HCT116 (cell line): ENCODE results near the gene TOR4A. TPM values are rescaled to one million over a fixed set of nuclear protein-coding genes. Genes with fewer than 3 reads are reported as not detected.
A peak's percentile ranks its signal among the peaks of the same experiment; 100 is the strongest.

Experiments
- ATAC-seq: fragments of 200-7000 bp; cut with Tn5 transposase; 2 replicates; pipeline ENCODE4 v1.9.1; 2020; ENCODE audit warnings: mild to moderate bottlenecking, moderate library complexity
- BruUV-seq: library from RNA; stranded (reverse); fragments of 400-500 nt; replicated peaks from 2 replicates; lab custom pipeline; 2021; lab: Mats Ljungman, UMichigan
- CTCF ChIA-PET: fragments of 300-600 bp; sonication (Branson Sonifier 250); formaldehyde crosslinking; loops from one replicate; lab custom pipeline; 2021; ENCODE audit warnings: antibody characterized with exemption; lab: Charles Lee
- POLR2A ChIA-PET: fragments of 300-600, 350-600 bp; sonication (Branson Sonifier 250); formaldehyde crosslinking; loops from one replicate; lab custom pipeline; 2021; ENCODE audit warnings: antibody characterized with exemption; lab: Charles Lee
- RAD21 ChIA-PET, 2 experiments: fragments of 300-600 bp; sonication (Branson Sonifier 250); formaldehyde crosslinking; loops; one replicate each; lab custom pipeline; 2023; ENCODE audit warnings: low total read pairs in 2 of 2; ENCODE audit not compliant: uncharacterized antibody in 2 of 2, unreplicated experiment in 2 of 2, low non-redundant PET in 1 of 2; lab: Charles Lee
- DNase-seq: peaks from one replicate; pipeline ENCODE4 v3.0.0-alpha.2; 2010; ENCODE audit warnings: low read depth, low spot score
- H2AFZ ChIP-seq: fragments of 200-600 bp; shearing (Covaris generic), sonication (generic); 2 replicates; pipeline ENCODE4 v1.6.1; 2017; ENCODE audit warnings: low read depth, mixed run types, mixed read lengths, antibody characterized with exemption, low read length; ENCODE audit not compliant: poor library complexity, severe bottlenecking
- H3K27ac ChIP-seq: 2 replicates; pipeline ENCODE4 v1.5.1; 2012; ENCODE audit warnings: low read depth, low read length
- H3K27me3 ChIP-seq: fragments of 200-600 bp; sonication (generic); 2 replicates; pipeline ENCODE4 v1.6.1; 2016; ENCODE audit warnings: mixed run types, low read length, mixed read lengths; ENCODE audit not compliant: insufficient read depth
- H3K36me3 ChIP-seq, 2 experiments: fragments of 200-500 bp in 1 of 2; fragments of 200-600 bp in 1 of 2; sonication (Bioruptor generic) in 1 of 2; sonication (generic) in 1 of 2; 2 replicates each; pipeline versions ENCODE4 v1.5.1 to v1.6.1; 2014 to 2016; ENCODE audit warnings: low read length in 2 of 2, inconsistent platforms in 1 of 2, mixed read lengths in 1 of 2, mixed run types in 1 of 2; ENCODE audit not compliant: insufficient read depth in 2 of 2, control insufficient read depth in 1 of 2
- H3K4me1 ChIP-seq, 2 experiments: fragments of 200-600 bp in 1 of 2; sonication (generic) in 1 of 2; 2 replicates each; pipeline versions ENCODE4 v1.5.1 to v1.6.1; 2012 to 2017; ENCODE audit warnings: low read length in 2 of 2, inconsistent platforms in 1 of 2, mild to moderate bottlenecking in 1 of 2, mixed read lengths in 1 of 2, mixed run types in 1 of 2, moderate library complexity in 1 of 2; ENCODE audit not compliant: insufficient read depth in 2 of 2, control insufficient read depth in 1 of 2
- H3K4me2 ChIP-seq: fragments of 200-600 bp; sonication (generic); 2 replicates; pipeline ENCODE4 v1.6.1; 2017; ENCODE audit warnings: mixed run types, low read length, mixed read lengths
- H3K4me3 ChIP-seq, 2 experiments: fragments of 200-600 bp in 1 of 2; sonication (generic) in 1 of 2; replicated peaks in 1 of 2; 2 replicates each; pipeline ENCODE4 v1.5.1; 2011 to 2016; ENCODE audit warnings: low read length in 2 of 2, control low read depth in 1 of 2, low read depth in 1 of 2, mild to moderate bottlenecking in 1 of 2, mixed read lengths in 1 of 2, mixed run types in 1 of 2
- H3K79me2 ChIP-seq: fragments of 200-600 bp; sonication (generic); 2 replicates; pipeline ENCODE4 v1.6.1; 2017; ENCODE audit warnings: mild to moderate bottlenecking, mixed run types, low read length, moderate library complexity, mixed read lengths; ENCODE audit not compliant: insufficient read depth
- H3K9ac ChIP-seq: fragments of 200-600 bp; sonication (generic); 2 replicates; pipeline ENCODE4 v1.6.1; 2016; ENCODE audit warnings: low read length, mixed read lengths
- H3K9me2 ChIP-seq: fragments of 200-600 bp; sonication (generic), shearing (Covaris generic); 2 replicates; pipeline ENCODE4 v1.6.1; 2017; ENCODE audit warnings: mixed run types, mild to moderate bottlenecking, moderate library complexity; ENCODE audit not compliant: insufficient read depth
- H3K9me3 ChIP-seq, 2 experiments: fragments of 200-500 bp in 1 of 2; fragments of 200-600 bp in 1 of 2; sonication (Bioruptor generic) in 1 of 2; sonication (generic) in 1 of 2; 2 replicates each; pipeline ENCODE4 v1.6.1; 2014 to 2017; ENCODE audit warnings: low read length in 2 of 2, mixed read lengths in 2 of 2, inconsistent platforms in 1 of 2, low read depth in 1 of 2, mild to moderate bottlenecking in 1 of 2, mixed run types in 1 of 2, moderate library complexity in 1 of 2; ENCODE audit not compliant: control insufficient read depth in 1 of 2, insufficient read depth in 1 of 2
- H4K20me1 ChIP-seq: fragments of 200-600 bp; sonication (generic), shearing (Covaris generic); 2 replicates; pipeline ENCODE4 v1.6.1; 2017; ENCODE audit warnings: mixed run types, mild to moderate bottlenecking, moderate library complexity; ENCODE audit not compliant: insufficient read depth
- CBX3 ChIP-seq: IDR thresholded peaks from 2 replicates; pipeline ENCODE4 v1.6.1; 2012; ENCODE audit warnings: low read depth
- POLR2AphosphoS5 ChIP-seq: IDR thresholded peaks from 2 replicates; pipeline ENCODE4 v1.6.1; 2011; ENCODE audit warnings: mild to moderate bottlenecking, low read depth, low read length, moderate library complexity
- TCF7L2 ChIP-seq: IDR thresholded peaks from 2 replicates; pipeline ENCODE4 v1.7.0; 2011; ENCODE audit warnings: borderline replicate concordance, inconsistent platforms; ENCODE audit not compliant: insufficient read depth, insufficient read length; ENCODE audit errors: extremely low read depth
- YY1 ChIP-seq: IDR thresholded peaks from 2 replicates; pipeline ENCODE4 v1.6.1; 2011; ENCODE audit warnings: low read length, low read depth, moderate library complexity, mild to moderate bottlenecking; ENCODE audit not compliant: insufficient replicate concordance; ENCODE audit errors: extremely low read depth
- ZFX ChIP-seq: fragments of 450-650 bp; IDR thresholded peaks from 2 replicates; pipeline ENCODE4 v1.6.1; 2017
- intact Hi-C: fragments of 100-400 bp; cut with micrococcal nuclease; formaldehyde crosslinking; loops from 2 replicates; pipeline ENCODE4 v1.10.0; 2022
- total RNA-seq: library from RNA; stranded (reverse); gene quantifications from one replicate; pipeline ENCODE4 v1.2.1, GENCODE V29; 2021; ENCODE audit not compliant: unreplicated experiment
- TF ChIP-seq, protein P1 (sequence below), 3 experiments: fragments of 200-600 bp in 1 of 3; sonication (generic) in 1 of 3; IDR thresholded peaks in 2 of 3; conservative IDR thresholded peaks in 1 of 3; 2 replicates each; pipeline ENCODE4 v1.5.1; 2012 to 2017; ENCODE audit warnings: low read depth in 2 of 3, low read length in 2 of 3, antibody characterized with exemption in 1 of 3, borderline replicate concordance in 1 of 3, control low read depth in 1 of 3, mild to moderate bottlenecking in 1 of 3, mixed read lengths in 1 of 3, mixed run types in 1 of 3, moderate library complexity in 1 of 3; ENCODE audit not compliant: insufficient read depth in 1 of 3

Gene TOR4A
- total RNA-seq, 1 experiment from 2014 or later: 34.0 TPM

DNA sequence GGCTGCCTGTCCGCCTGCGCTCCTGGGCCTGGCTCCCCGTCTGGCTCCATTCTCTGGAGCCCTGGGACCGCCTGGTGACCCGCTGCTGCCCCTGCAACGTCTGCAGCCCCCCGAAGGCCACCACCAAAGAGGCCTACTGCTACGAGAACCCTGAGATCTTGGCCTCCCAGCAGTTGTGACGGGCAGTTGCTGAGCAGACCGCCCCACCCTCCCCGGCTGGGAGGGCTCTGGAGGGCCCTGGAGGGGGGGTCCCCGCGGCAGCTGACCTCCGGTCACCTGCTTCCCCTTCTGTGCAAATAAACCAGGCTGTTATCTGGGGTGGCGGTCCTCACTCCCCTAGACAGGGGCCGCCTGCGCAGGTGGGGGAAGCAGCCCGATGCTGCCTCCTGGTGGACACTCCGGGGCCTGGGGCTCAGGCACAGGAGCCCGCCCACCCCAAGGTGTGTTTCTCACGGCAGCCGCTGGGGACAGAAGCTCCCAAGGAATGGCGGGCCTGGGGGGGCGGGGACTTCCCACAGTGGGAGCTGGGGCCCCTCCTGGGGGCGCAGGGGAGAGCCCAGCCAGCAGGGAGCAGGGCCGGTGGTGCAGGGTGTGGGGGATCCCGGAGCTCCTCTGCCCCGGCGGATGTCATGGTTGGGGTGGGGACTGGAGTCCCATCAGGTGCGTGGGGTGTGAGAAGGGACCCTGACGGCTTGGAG lies 41.1 kb upstream of the TOR4A start:
- no TSS peak for BruUV-seq
- no peak for DNase-seq
- intact Hi-C loops: no loop called here
- Histone ChIP-seq H3K79me2 (peaks cover 15% of the 10 kb centered on the region), H3K9ac (peak overlapping the region; percentile 30; the same call in 1 of the 2 replicates), H3K27ac (peak overlapping the region; percentile 58; the same call in 1 of the 2 replicates), H2AFZ (no peak overlapping the region), H3K4me2 (peak overlapping the region; percentile 79), H3K9me2 (no peaks in the 10 kb centered on the region), H3K36me3 (no peaks in the 10 kb centered on the region), H4K20me1 (no peaks in the 10 kb centered on the region), H3K4me3 (peak overlapping the region in 1 of 2 experiments; percentile 28; a peak in 1 of 4 replicates), H3K27me3 (no peaks in the 10 kb centered on the region), H3K9me3 (no peaks in the 10 kb centered on the region), H3K4me1 (peaks cover 23 to 39% of the 10 kb centered on the region in 2 experiments)
- ChIA-PET RAD21 (interaction anchor here (0.6 to 0.7 kb wide), 3 partner anchors 47 to 118 kb away, joined by 3 to 4 read pairs (median 3); no protein-coding TSS in a partner anchor), CTCF (interaction anchor here (0.5 to 2.8 kb wide), 43 partner anchors 10 to 459 kb away, joined by 3 to 43 read pairs (median 4); partner anchors contain the start of genes ANAPC2, CYSRT1, LRRC26 and MAN1B1), POLR2A (interaction anchor here (0.6 to 1.3 kb wide), 5 partner anchors 9 to 150 kb away, joined by 3 to 5 read pairs (median 4); partner anchors contain the start of genes MAN1B1 and RNF224)
- TF ChIP-seq TCF7L2 (no peak), ZFX (no peak), CBX3 (no peak), YY1 (peak; percentile 82), POLR2AphosphoS5 (peak; percentile 67)
- TF ChIP-seq, protein P1, sequence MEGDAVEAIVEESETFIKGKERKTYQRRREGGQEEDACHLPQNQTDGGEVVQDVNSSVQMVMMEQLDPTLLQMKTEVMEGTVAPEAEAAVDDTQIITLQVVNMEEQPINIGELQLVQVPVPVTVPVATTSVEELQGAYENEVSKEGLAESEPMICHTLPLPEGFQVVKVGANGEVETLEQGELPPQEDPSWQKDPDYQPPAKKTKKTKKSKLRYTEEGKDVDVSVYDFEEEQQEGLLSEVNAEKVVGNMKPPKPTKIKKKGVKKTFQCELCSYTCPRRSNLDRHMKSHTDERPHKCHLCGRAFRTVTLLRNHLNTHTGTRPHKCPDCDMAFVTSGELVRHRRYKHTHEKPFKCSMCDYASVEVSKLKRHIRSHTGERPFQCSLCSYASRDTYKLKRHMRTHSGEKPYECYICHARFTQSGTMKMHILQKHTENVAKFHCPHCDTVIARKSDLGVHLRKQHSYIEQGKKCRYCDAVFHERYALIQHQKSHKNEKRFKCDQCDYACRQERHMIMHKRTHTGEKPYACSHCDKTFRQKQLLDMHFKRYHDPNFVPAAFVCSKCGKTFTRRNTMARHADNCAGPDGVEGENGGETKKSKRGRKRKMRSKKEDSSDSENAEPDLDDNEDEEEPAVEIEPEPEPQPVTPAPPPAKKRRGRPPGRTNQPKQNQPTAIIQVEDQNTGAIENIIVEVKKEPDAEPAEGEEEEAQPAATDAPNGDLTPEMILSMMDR (IDR thresholded peaks at IDR 0.05 in 2 of 3, conservative IDR thresholded peaks at IDR 0.05 in 1 of 3; ENCODE audit: borderline replicate concordance in 1 of 3, insufficient read depth in 1 of 3, low read depth in 2 of 3, low read length in 2 of 3): peak in 2 of 3 experiments; percentile 98 to 99; a peak in 4 of 6 replicates
- peak; percentile 45 for ATAC-seq
